GM12878 (cell line): Measurements from ENCODE around the gene ASB3. TPM values are rescaled to one million over a fixed set of nuclear protein-coding genes. Genes with fewer than 3 reads are reported as not detected.

Source experiments
- ATAC-seq: fragments of 200-7000 bp; cut with Tn5 transposase; 3 replicates; pipeline ENCODE4 v1.9.1; 2020; ENCODE audit warnings: mild to moderate bottlenecking, moderate library complexity
- BruUV-seq: library from RNA; stranded (reverse); fragments of 400-500 nt; replicated peaks from 2 replicates; lab custom pipeline; 2021; lab: Mats Ljungman, UMichigan
- CTCF ChIA-PET: fragments of 300-600 bp; sonication (Branson Sonifier 250); formaldehyde crosslinking; extraction: SDS; loops from one replicate; lab custom pipeline; 2021; ENCODE audit warnings: inconsistent platforms; lab: Yijun Ruan, JAX
- POLR2A ChIA-PET: fragments of 350-600 bp; formaldehyde crosslinking; extraction: SDS; loops from one replicate; lab custom pipeline; 2021; ENCODE audit warnings: inconsistent platforms; lab: Charles Lee
- RAD21 ChIA-PET: fragments of 300-600 bp; sonication (Branson Sonifier 250); formaldehyde crosslinking; loops from one replicate; lab custom pipeline; 2023; ENCODE audit warnings: antibody characterized with exemption; ENCODE audit not compliant: unreplicated experiment; lab: Charles Lee
- SMC1A ChIA-PET: fragments of 300-600 bp; sonication (Branson Sonifier 250); formaldehyde crosslinking; loops from one replicate; lab custom pipeline; 2023; ENCODE audit not compliant: unreplicated experiment, uncharacterized antibody; lab: Charles Lee
- DNase-seq: peaks from one replicate; pipeline ENCODE4 v3.0.0-alpha.2; 2011; ENCODE audit warnings: low read depth, low spot score
- FAIRE-seq: peaks from 3 replicates; lab custom pipeline; 2011; peaks lifted over from hg19 to GRCh38; lab: Jason Lieb, UNC
- H2AFZ ChIP-seq: 2 replicates; pipeline ENCODE4 v1.6.0; 2011; ENCODE audit warnings: low read depth, low read length, control low read depth; ENCODE audit not compliant: control insufficient read depth
- H3K27ac ChIP-seq: 2 replicates; pipeline ENCODE4 v1.5.1; 2011; ENCODE audit warnings: control low read depth; ENCODE audit not compliant: control insufficient read depth, insufficient read depth
- H3K27me3 ChIP-seq, 2 experiments: replicated peaks in 1 of 2; 2 replicates each; pipeline versions ENCODE4 v1.6.0 to v1.6.1; 2011; ENCODE audit warnings: low read length in 1 of 2; ENCODE audit not compliant: control insufficient read depth in 2 of 2, insufficient read depth in 2 of 2
- H3K36me3 ChIP-seq, 2 experiments: 2 replicates each; pipeline ENCODE4 v1.5.1; 2011; ENCODE audit warnings: low read length in 1 of 2; ENCODE audit not compliant: control insufficient read depth in 2 of 2, insufficient read depth in 2 of 2
- H3K4me1 ChIP-seq: 2 replicates; pipeline ENCODE4 v1.6.1; 2011; ENCODE audit warnings: mild to moderate bottlenecking, low read length, moderate library complexity, mixed read lengths; ENCODE audit not compliant: control insufficient read depth, insufficient read depth
- H3K4me2 ChIP-seq: 2 replicates; pipeline ENCODE4 v1.6.0; 2011; ENCODE audit warnings: control low read depth; ENCODE audit not compliant: control insufficient read depth, insufficient read depth
- H3K4me3 ChIP-seq: fragments of 200-600 bp; sonication (generic); 2 replicates; pipeline ENCODE4 v1.5.1; 2016
- H3K79me2 ChIP-seq: 2 replicates; pipeline ENCODE4 v1.6.0; 2011; ENCODE audit warnings: low read length; ENCODE audit not compliant: control insufficient read depth, insufficient read depth
- H3K9ac ChIP-seq: 2 replicates; pipeline ENCODE4 v1.8.0; 2011; ENCODE audit warnings: low read length, control low read depth, mixed read lengths; ENCODE audit not compliant: control insufficient read depth, insufficient read depth
- H3K9me3 ChIP-seq: replicated peaks from 3 replicates; pipeline ENCODE4 v1.5.1; 2011; ENCODE audit warnings: mild to moderate bottlenecking, low read length; ENCODE audit not compliant: control insufficient read depth, insufficient read depth
- H4K20me1 ChIP-seq: 2 replicates; pipeline ENCODE4 v1.6.0; 2011; ENCODE audit not compliant: control insufficient read depth, insufficient read depth
- CEBPZ ChIP-seq: fragments of 150-350 bp; IDR thresholded peaks from 2 replicates; pipeline ENCODE4 v1.6.1; 2016; ENCODE audit warnings: low read depth, low read length
- CREB1 ChIP-seq: IDR thresholded peaks from 2 replicates; pipeline ENCODE4 v1.6.1; 2012; ENCODE audit warnings: low read depth, mild to moderate bottlenecking, inconsistent platforms
- MEF2B ChIP-seq: fragments of 450-650 bp; IDR thresholded peaks from 2 replicates; pipeline ENCODE4 v1.6.1; 2018; ENCODE audit warnings: mild to moderate bottlenecking, moderate library complexity; ENCODE audit not compliant: partially characterized antibody, poor library complexity, severe bottlenecking
- NKRF ChIP-seq: fragments of 450-650 bp; conservative IDR thresholded peaks from 2 replicates; pipeline ENCODE4 v1.6.1; 2017; ENCODE audit warnings: mild to moderate bottlenecking, moderate library complexity
- RUNX3 ChIP-seq: IDR thresholded peaks from 2 replicates; pipeline ENCODE4 v1.6.1; 2012; ENCODE audit warnings: low read length, inconsistent platforms
- SKIL ChIP-seq: fragments of 450-650 bp; IDR thresholded peaks from 2 replicates; pipeline ENCODE4 v1.6.1; 2017; ENCODE audit warnings: mild to moderate bottlenecking, low read depth, inconsistent platforms; ENCODE audit not compliant: poor library complexity, severe bottlenecking
- SMAD1 ChIP-seq: fragments of 450-650 bp; IDR thresholded peaks from 2 replicates; pipeline ENCODE4 v1.6.1; 2018; ENCODE audit warnings: mild to moderate bottlenecking, low read depth; ENCODE audit not compliant: partially characterized antibody
- STAT3 ChIP-seq: IDR thresholded peaks from 2 replicates; pipeline ENCODE4 v1.6.1; 2011; ENCODE audit warnings: low read depth, low read length, improper control_type of control experiment
- WGBS: methylation state at CpG from one replicate; pipeline ENCODE4 v1.1.6; 2016; ENCODE audit warnings: low lambda C conversion rate; ENCODE audit not compliant: insufficient replicate concordance, insufficient coverage; ENCODE audit errors: missing lambda C conversion rate; 5-methylcytosine and 5-hydroxymethylcytosine counted together
- in situ Hi-C: fragments of 300-500 bp; cut with MboI; formaldehyde crosslinking; loops from 9 replicates; pipeline ENCODE4 v1.14.3; 2018; ENCODE audit warnings: mixed read lengths
- intact Hi-C: fragments of 100-400 bp; cut with micrococcal nuclease; formaldehyde crosslinking; loops from one replicate; pipeline ENCODE4 v1.14.2; 2022; ENCODE audit not compliant: unreplicated experiment
- polyA plus RNA-seq, 11 experiments: library from polyadenylated mRNA; depleted of rRNA in 4 of 11; unstranded in 6 of 11; stranded (reverse) in 5 of 11; fragments of >200 nt; fragmentation: Nextera tagmentation in 4 of 11; fragmentation: Illumina TruSeq in 1 of 11; extraction: Ambion mirVana in 4 of 11; extraction: Trizol in 1 of 11; gene quantifications; 1 replicate in 1 of 11; 2 replicates in 10 of 11; pipeline versions ENCODE4 v1.2.1 to v1.2.3, GENCODE V29; 2011 to 2016; ENCODE audit warnings: inconsistent platforms in 2 of 11, missing spikeins in 2 of 11, low read depth in 1 of 11
- total RNA-seq, 4 experiments: library from RNA; depleted of rRNA in 3 of 4; stranded (reverse); fragments of >200 nt in 3 of 4; fragmentation: Illumina TruSeq in 1 of 4; extraction: Trizol in 1 of 4; gene quantifications; 2 replicates each; pipeline versions ENCODE4 v1.2.1 to v1.2.3, GENCODE V29; 2013 to 2021

ASB3 gene
- total and polyA plus RNA-seq, 10 of the 15 experiments (the other 5 are each of a cell fraction or from before 2014, with no cell fraction given), result 16.4 to 30.9 (median 22.6) TPM

- Histone ChIP-seq H4K20me1 (no peaks in the 10 kb centered on the region), H3K27me3 (no peaks in the 10 kb centered on the region), H3K4me1 (no peaks in the 10 kb centered on the region; the same call in 1 of the 2 replicates), H3K9me3 (no peaks in the 10 kb centered on the region), H3K36me3 (no peaks in the 10 kb centered on the region; a peak in 1 of 4 replicates)
- BruUV-seq, result no TSS peak
- ChIA-PET CTCF (interaction anchor here (1.5 kb wide), 1 partner anchor 11 kb away, joined by 3 read pairs; no protein-coding TSS in a partner anchor), POLR2A (no interaction called here)
- in situ Hi-C loops (no loop called here), intact Hi-C loops (no loop called here)
- no peak for TF ChIP-seq MEF2B
- TF ChIP-seq NKRF, result no peak
- no peak for TF ChIP-seq CREB1
- TF ChIP-seq STAT3, result no peak
- TF ChIP-seq, all 136 proteins: peak for 0
- Histone ChIP-seq H3K27ac (no peak overlapping the region), H3K4me2 (no peak overlapping the region), H2AFZ (no peak overlapping the region), H3K79me2 (no peaks in the 10 kb centered on the region), H3K9ac (no peak overlapping the region), H3K4me3 (no peak overlapping the region)
- no peak for DNase-seq
- ChIA-PET SMC1A (no interaction called here), RAD21 (no interaction called here)
- 91% methylated on average over 1 of the region's 1 CpG for WGBS
- FAIRE-seq, result no peak
- no peak for ATAC-seq
Measured at GRCh38 chr2:53739032-53739431, 47.7 kb downstream of the ASB3 start.

GRCh38 chr2:53737091-53737490 is 49.7 kb downstream of the ASB3 start:
- intact Hi-C loops (no loop called here), in situ Hi-C loops (no loop called here)
- ChIA-PET RAD21 (no interaction called here), CTCF (no interaction called here), POLR2A (no interaction called here), SMC1A (interaction anchor here (0.7 kb wide), 1 partner anchor 1570 kb away, joined by 3 read pairs; no protein-coding TSS in a partner anchor)
- ATAC-seq (no peak), FAIRE-seq (no peak), DNase-seq (no peak)
- no peaks in the 10 kb centered on the region for H3K9me3 ChIP-seq
- H3K27ac ChIP-seq, result no peak overlapping the region
- no peak overlapping the region for H3K4me3 ChIP-seq
- H3K27me3 ChIP-seq, result no peaks in the 10 kb centered on the region
- H3K9ac ChIP-seq, result no peak overlapping the region
- no peaks in the 10 kb centered on the region for H3K79me2 ChIP-seq
- H4K20me1 ChIP-seq, result no peaks in the 10 kb centered on the region
- 94% methylated on average over 5 of the region's 5 CpGs for WGBS
- BruUV-seq, result no TSS peak
- no peak overlapping the region for H2AFZ ChIP-seq
- H3K36me3 ChIP-seq, result no peaks in the 10 kb centered on the region; a peak in 1 of 4 replicates
- H3K4me1 ChIP-seq, result no peaks in the 10 kb centered on the region; the same call in 1 of the 2 replicates
- no peak overlapping the region for H3K4me2 ChIP-seq
- TF ChIP-seq RUNX3, result no peak
- TF ChIP-seq CEBPZ, result no peak
- no peak for TF ChIP-seq STAT3
- no peak for TF ChIP-seq SMAD1
- TF ChIP-seq SKIL, result no peak
